HepG2 (cell line): ENCODE measurements around the gene ASGR1. TPM values are rescaled to one million over a fixed set of nuclear protein-coding genes. Genes with fewer than 3 reads are reported as not detected.

Source experiments
- DMAP1 ChIP-seq: IDR thresholded peaks from 2 replicates; pipeline ENCODE4 v1.6.1; 2016
- ESRRA ChIP-seq: sonication (generic); formaldehyde crosslinking; IDR thresholded peaks from 2 replicates; pipeline ENCODE4 v1.5.1; 2020; ENCODE audit warnings: mild to moderate bottlenecking, low read depth, missing genetic modification reagents
- GPN1 ChIP-seq: sonication (generic); formaldehyde crosslinking; IDR thresholded peaks from 2 replicates; pipeline ENCODE4 v1.5.1; 2020; ENCODE audit warnings: missing genetic modification reagents, borderline replicate concordance
- HDAC2 ChIP-seq: sonication (generic); formaldehyde crosslinking; IDR thresholded peaks from 2 replicates; pipeline ENCODE4 v1.4.0; 2020; ENCODE audit warnings: missing genetic modification reagents
- JARID2 ChIP-seq: sonication (generic); formaldehyde crosslinking; IDR thresholded peaks from 2 replicates; pipeline ENCODE4 v1.8.1; 2023; ENCODE audit warnings: missing genetic modification reagents, inconsistent platforms; ENCODE audit not compliant: insufficient replicate concordance
- PITX1 ChIP-seq: sonication (generic); formaldehyde crosslinking; IDR thresholded peaks from 2 replicates; pipeline ENCODE4 v1.5.1; 2020; ENCODE audit warnings: mild to moderate bottlenecking, missing genetic modification reagents
- SUZ12 ChIP-seq: fragments of 150-350 bp; IDR thresholded peaks from 2 replicates; pipeline ENCODE4 v1.6.1; 2014; ENCODE audit warnings: low read depth, low read length
- ZKSCAN1 ChIP-seq: fragments of 150-350 bp; IDR thresholded peaks from 2 replicates; pipeline ENCODE4 v1.6.1; 2014; ENCODE audit warnings: low read length
- ZNF260 ChIP-seq: sonication (generic); formaldehyde crosslinking; IDR thresholded peaks from 2 replicates; pipeline ENCODE4 v1.4.0; 2020; ENCODE audit warnings: missing genetic modification reagents, low read depth, mild to moderate bottlenecking, borderline replicate concordance
- ZNF367 ChIP-seq: sonication (generic); formaldehyde crosslinking; IDR thresholded peaks from 2 replicates; pipeline ENCODE4 v1.4.0; 2020; ENCODE audit warnings: missing genetic modification reagents, borderline replicate concordance
- ZNF562 ChIP-seq: sonication (generic); formaldehyde crosslinking; IDR thresholded peaks from 2 replicates; pipeline ENCODE4 v1.8.0; 2022; ENCODE audit warnings: missing genetic modification reagents, borderline replicate concordance
- ZNF589 ChIP-seq: sonication (generic); formaldehyde crosslinking; conservative IDR thresholded peaks from 2 replicates; pipeline ENCODE4 v1.8.0; 2022; ENCODE audit warnings: mild to moderate bottlenecking, moderate library complexity, missing genetic modification reagents
- ZNF619 ChIP-seq: sonication (generic); formaldehyde crosslinking; IDR thresholded peaks from 2 replicates; pipeline ENCODE4 v1.4.0; 2020; ENCODE audit warnings: mild to moderate bottlenecking, missing genetic modification reagents
- ZNF781 ChIP-seq: sonication (generic); formaldehyde crosslinking; IDR thresholded peaks from 2 replicates; pipeline ENCODE4 v1.5.1; 2020; ENCODE audit warnings: borderline replicate concordance, mild to moderate bottlenecking, missing genetic modification reagents; ENCODE audit errors: not compliant biosample characterization
- polyA plus RNA-seq, 8 experiments: library from polyadenylated mRNA; depleted of rRNA in 3 of 8; stranded (reverse) in 7 of 8; unstranded in 1 of 8; fragments of >200 nt; fragmentation: Illumina TruSeq in 4 of 8; extraction: Trizol in 4 of 8; gene quantifications; 2 replicates each; pipeline versions ENCODE4 v1.2.1 to v1.2.3, GENCODE V29; 2011 to 2016; ENCODE audit warnings: low read depth in 4 of 8, missing spikeins in 1 of 8, mixed read lengths in 1 of 8; ENCODE audit not compliant: insufficient read depth in 1 of 8
- total RNA-seq, 5 experiments: library from RNA; depleted of rRNA; stranded (reverse); fragments of >200 nt; fragmentation: Illumina TruSeq; extraction: Trizol; gene quantifications; 2 replicates each; pipeline ENCODE4 v1.2.3, GENCODE V29; 2016; ENCODE audit warnings: low read depth in 1 of 5
- TF ChIP-seq, protein P1 (sequence below): sonication (generic); formaldehyde crosslinking; IDR thresholded peaks from 2 replicates; pipeline ENCODE4 v1.4.0; 2020; ENCODE audit warnings: missing genetic modification reagents
- TF ChIP-seq, protein P2 (sequence below): sonication (generic); formaldehyde crosslinking; IDR thresholded peaks from 2 replicates; pipeline ENCODE4 v1.5.0; 2020; ENCODE audit warnings: missing genetic modification reagents, mild to moderate bottlenecking, borderline replicate concordance
- TF ChIP-seq, protein P3 (sequence below): sonication (generic); formaldehyde crosslinking; IDR thresholded peaks from 2 replicates; pipeline ENCODE4 v1.4.0; 2020; ENCODE audit warnings: missing genetic modification reagents
- TF ChIP-seq, protein P4 (sequence below): sonication (generic); formaldehyde crosslinking; IDR thresholded peaks from 2 replicates; pipeline ENCODE4 v1.5.0; 2020; ENCODE audit warnings: mild to moderate bottlenecking, missing genetic modification reagents
- TF ChIP-seq, protein P5 (sequence below): sonication (generic); formaldehyde crosslinking; IDR thresholded peaks from 2 replicates; pipeline ENCODE4 v1.8.0; 2023; ENCODE audit warnings: mild to moderate bottlenecking, missing genetic modification reagents
- TF ChIP-seq, protein P6 (sequence below): IDR thresholded peaks from 2 replicates; pipeline ENCODE4 v1.6.1; 2016; ENCODE audit warnings: mild to moderate bottlenecking, missing biosample characterization, missing genetic modification reagents

Gene ASGR1
- total and polyA plus RNA-seq, 2 of the 13 experiments (the other 11 are each of a cell fraction or from before 2014, with no cell fraction given) = 353 to 796 TPM

DNA sequence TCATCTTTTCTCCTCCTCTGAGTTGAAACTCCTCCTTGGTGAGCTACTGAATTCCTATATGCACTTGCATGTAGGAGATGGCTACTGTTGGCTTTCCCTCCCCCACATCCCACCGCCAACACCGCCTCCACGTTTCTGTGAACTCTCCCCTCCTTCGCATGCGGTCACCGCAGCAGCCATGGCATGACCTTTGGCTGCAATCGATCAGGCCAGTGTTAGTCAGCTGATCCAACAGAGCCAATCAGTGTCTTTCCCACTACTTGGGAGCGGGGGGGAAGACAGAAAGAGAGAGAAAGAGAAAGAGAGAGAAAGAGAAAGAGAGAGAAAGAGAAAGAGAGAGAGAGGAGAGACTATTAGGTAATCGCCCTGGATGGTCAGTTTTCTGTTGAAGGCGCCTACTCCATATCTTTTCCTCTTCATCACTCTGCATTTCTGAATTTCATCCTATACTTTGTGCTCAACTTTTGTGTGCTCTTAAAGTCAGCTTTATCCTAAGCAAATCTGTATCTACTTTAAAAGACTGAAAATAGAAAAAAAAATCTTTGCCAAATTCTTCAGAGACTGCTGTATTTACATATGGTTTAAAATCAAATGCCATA lies 22.7 kb downstream of the ASGR1 start (continued):
- TF ChIP-seq, protein P1, sequence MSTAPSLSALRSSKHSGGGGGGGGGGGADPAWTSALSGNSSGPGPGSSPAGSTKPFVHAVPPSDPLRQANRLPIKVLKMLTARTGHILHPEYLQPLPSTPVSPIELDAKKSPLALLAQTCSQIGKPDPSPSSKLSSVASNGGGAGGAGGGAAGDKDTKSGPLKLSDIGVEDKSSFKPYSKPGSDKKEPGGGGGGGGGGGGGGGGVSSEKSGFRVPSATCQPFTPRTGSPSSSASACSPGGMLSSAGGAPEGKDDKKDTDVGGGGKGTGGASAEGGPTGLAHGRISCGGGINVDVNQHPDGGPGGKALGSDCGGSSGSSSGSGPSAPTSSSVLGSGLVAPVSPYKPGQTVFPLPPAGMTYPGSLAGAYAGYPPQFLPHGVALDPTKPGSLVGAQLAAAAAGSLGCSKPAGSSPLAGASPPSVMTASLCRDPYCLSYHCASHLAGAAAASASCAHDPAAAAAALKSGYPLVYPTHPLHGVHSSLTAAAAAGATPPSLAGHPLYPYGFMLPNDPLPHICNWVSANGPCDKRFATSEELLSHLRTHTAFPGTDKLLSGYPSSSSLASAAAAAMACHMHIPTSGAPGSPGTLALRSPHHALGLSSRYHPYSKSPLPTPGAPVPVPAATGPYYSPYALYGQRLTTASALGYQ (CRISPR knock-in tag) = peak; percentile 80; the same call in 1 of the 2 replicates
- TF ChIP-seq ZKSCAN1 (no peak), DMAP1 (peak; percentile 91), GPN1 (no peak), ZNF562 (CRISPR knock-in tag) (peak; percentile 59; the same call in 1 of the 2 replicates), ZNF260 (CRISPR knock-in tag) (no peak), ZNF781 (peak; percentile 94), ESRRA (CRISPR knock-in tag) (peak; percentile 87), ZNF589 (CRISPR knock-in tag) (peak; percentile 97), ZNF619 (no peak), PITX1 (CRISPR knock-in tag) (peak; percentile 80), ZNF367 (no peak), SUZ12 (no peak), HDAC2 (peak; percentile 92), JARID2 (CRISPR knock-in tag) (no peak)
- TF ChIP-seq, protein P2, sequence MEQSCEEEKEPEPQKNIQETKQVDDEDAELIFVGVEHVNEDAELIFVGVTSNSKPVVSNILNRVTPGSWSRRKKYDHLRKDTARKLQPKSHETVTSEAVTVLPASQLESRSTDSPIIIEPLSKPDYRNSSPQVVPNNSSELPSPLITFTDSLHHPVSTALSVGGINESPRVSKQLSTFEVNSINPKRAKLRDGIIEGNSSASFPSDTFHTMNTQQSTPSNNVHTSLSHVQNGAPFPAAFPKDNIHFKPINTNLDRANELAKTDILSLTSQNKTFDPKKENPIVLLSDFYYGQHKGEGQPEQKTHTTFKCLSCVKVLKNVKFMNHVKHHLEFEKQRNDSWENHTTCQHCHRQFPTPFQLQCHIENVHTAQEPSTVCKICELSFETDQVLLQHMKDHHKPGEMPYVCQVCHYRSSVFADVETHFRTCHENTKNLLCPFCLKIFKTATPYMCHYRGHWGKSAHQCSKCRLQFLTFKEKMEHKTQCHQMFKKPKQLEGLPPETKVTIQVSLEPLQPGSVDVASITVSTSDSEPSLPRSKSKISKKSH (CRISPR knock-in tag) = peak; percentile 97
- TF ChIP-seq, protein P3, sequence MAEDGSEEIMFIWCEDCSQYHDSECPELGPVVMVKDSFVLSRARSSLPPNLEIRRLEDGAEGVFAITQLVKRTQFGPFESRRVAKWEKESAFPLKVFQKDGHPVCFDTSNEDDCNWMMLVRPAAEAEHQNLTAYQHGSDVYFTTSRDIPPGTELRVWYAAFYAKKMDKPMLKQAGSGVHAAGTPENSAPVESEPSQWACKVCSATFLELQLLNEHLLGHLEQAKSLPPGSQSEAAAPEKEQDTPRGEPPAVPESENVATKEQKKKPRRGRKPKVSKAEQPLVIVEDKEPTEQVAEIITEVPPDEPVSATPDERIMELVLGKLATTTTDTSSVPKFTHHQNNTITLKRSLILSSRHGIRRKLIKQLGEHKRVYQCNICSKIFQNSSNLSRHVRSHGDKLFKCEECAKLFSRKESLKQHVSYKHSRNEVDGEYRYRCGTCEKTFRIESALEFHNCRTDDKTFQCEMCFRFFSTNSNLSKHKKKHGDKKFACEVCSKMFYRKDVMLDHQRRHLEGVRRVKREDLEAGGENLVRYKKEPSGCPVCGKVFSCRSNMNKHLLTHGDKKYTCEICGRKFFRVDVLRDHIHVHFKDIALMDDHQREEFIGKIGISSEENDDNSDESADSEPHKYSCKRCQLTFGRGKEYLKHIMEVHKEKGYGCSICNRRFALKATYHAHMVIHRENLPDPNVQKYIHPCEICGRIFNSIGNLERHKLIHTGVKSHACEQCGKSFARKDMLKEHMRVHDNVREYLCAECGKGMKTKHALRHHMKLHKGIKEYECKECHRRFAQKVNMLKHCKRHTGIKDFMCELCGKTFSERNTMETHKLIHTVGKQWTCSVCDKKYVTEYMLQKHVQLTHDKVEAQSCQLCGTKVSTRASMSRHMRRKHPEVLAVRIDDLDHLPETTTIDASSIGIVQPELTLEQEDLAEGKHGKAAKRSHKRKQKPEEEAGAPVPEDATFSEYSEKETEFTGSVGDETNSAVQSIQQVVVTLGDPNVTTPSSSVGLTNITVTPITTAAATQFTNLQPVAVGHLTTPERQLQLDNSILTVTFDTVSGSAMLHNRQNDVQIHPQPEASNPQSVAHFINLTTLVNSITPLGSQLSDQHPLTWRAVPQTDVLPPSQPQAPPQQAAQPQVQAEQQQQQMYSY (CRISPR knock-in tag) = no peak
- TF ChIP-seq, protein P4, sequence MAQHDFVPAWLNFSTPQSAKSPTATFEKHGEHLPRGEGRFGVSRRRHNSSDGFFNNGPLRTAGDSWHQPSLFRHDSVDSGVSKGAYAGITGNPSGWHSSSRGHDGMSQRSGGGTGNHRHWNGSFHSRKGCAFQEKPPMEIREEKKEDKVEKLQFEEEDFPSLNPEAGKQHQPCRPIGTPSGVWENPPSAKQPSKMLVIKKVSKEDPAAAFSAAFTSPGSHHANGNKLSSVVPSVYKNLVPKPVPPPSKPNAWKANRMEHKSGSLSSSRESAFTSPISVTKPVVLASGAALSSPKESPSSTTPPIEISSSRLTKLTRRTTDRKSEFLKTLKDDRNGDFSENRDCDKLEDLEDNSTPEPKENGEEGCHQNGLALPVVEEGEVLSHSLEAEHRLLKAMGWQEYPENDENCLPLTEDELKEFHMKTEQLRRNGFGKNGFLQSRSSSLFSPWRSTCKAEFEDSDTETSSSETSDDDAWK (CRISPR knock-in tag) = no peak
- TF ChIP-seq, protein P5, sequence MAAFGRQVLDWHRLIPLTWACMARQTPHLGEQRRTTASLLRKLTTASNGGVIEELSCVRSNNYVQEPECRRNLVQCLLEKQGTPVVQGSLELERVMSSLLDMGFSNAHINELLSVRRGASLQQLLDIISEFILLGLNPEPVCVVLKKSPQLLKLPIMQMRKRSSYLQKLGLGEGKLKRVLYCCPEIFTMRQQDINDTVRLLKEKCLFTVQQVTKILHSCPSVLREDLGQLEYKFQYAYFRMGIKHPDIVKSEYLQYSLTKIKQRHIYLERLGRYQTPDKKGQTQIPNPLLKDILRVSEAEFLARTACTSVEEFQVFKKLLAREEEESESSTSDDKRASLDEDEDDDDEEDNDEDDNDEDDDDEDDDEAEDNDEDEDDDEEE = peak; percentile 54; the same call in 1 of the 2 replicates
- TF ChIP-seq, protein P6, sequence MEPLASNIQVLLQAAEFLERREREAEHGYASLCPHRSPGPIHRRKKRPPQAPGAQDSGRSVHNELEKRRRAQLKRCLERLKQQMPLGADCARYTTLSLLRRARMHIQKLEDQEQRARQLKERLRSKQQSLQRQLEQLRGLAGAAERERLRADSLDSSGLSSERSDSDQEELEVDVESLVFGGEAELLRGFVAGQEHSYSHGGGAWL = peak; percentile 91; the same call in 1 of the 2 replicates
